Measurements from ENCODE around the gene HK3. TPM values are rescaled to one million over a fixed set of nuclear protein-coding genes. Genes with fewer than 3 reads are reported as not detected.

Gene HK3
- total RNA-seq, 1 experiment from 2014 or later, result 0.17 TPM

GRCh38 chr5:176853151-176853778, 45.9 kb downstream of the HK3 start:
- Mint-ChIP-seq H3K4me1 (no peaks in the 10 kb centered on the region), H3K9me3 (no peaks in the 10 kb centered on the region), H3K36me3 (no peaks in the 10 kb centered on the region), H3K27ac (no peak overlapping the region), H3K27me3 (ENCODE audit: low read depth) (no peaks in the 10 kb centered on the region), H3K4me3 (no peak overlapping the region)
- POLR2A ChIA-PET, result no interaction called here
- DNase-seq (ENCODE audit: low spot score) (no peak), ATAC-seq (no peak)
- CTCF ChIA-PET, result interaction anchor here (0.9 kb wide), 1 partner anchor 152 kb away, joined by 4 read pairs; no protein-coding TSS in a partner anchor
- no peak for TF ChIP-seq RORB (CRISPR knock-in tag; IDR thresholded peaks at IDR 0.05)
- no peak for TF ChIP-seq ZNF416 (CRISPR knock-in tag; IDR thresholded peaks at IDR 0.05)
- TF ChIP-seq TEAD1 (CRISPR knock-in tag; IDR thresholded peaks at IDR 0.05), result no peak
- no peak for TF ChIP-seq E2F5 (CRISPR knock-in tag; IDR thresholded peaks at IDR 0.05)
- no peak for TF ChIP-seq ZSCAN18 (CRISPR knock-in tag; IDR thresholded peaks at IDR 0.05)
- TF ChIP-seq ELF4 (CRISPR knock-in tag; IDR thresholded peaks at IDR 0.05; ENCODE audit: low read depth), result no peak

GRCh38 chr5:176851871-176852658, 47.1 kb downstream of the HK3 start:
- Mint-ChIP-seq H3K9me3 (no peaks in the 10 kb centered on the region), H3K27me3 (ENCODE audit: low read depth) (no peaks in the 10 kb centered on the region), H3K4me1 (no peaks in the 10 kb centered on the region), H3K4me3 (no peak overlapping the region), H3K36me3 (no peaks in the 10 kb centered on the region), H3K27ac (no peak overlapping the region)
- no peak for ATAC-seq
- POLR2A ChIA-PET, result no interaction called here
- DNase-seq (ENCODE audit: low spot score), result no peak
- CTCF ChIA-PET, result interaction anchor here (0.8 to 1.6 kb wide), 7 partner anchors 11 to 260 kb away, joined by 3 to 6 read pairs (median 3); no protein-coding TSS in a partner anchor
- TF ChIP-seq NR2C2 (CRISPR knock-in tag; IDR thresholded peaks at IDR 0.05) (no peak), FOXK1 (CRISPR knock-in tag; IDR thresholded peaks at IDR 0.05) (no peak), GABPB1 (CRISPR knock-in tag; IDR thresholded peaks at IDR 0.05) (no peak), ZNF232 (CRISPR knock-in tag; IDR thresholded peaks at IDR 0.05) (no peak), ATF3 (CRISPR knock-in tag; conservative IDR thresholded peaks at IDR 0.05) (no peak), FOXP1 (CRISPR knock-in tag; IDR thresholded peaks at IDR 0.05; ENCODE audit: borderline replicate concordance) (no peak), ARID4B (CRISPR knock-in tag; IDR thresholded peaks at IDR 0.05; ENCODE audit: borderline replicate concordance) (no peak), ZSCAN18 (CRISPR knock-in tag; IDR thresholded peaks at IDR 0.05) (no peak), TCF7 (CRISPR knock-in tag; IDR thresholded peaks at IDR 0.05; ENCODE audit: low read depth) (no peak), RORB (CRISPR knock-in tag; IDR thresholded peaks at IDR 0.05) (no peak)

All from WTC11 (cell line).